ENCODE measurements around the gene PLCB1.
A peak's percentile ranks its signal among the peaks of the same experiment; 100 is the strongest.

Gene PLCB1

GRCh38 chr20:8675896-8676295 is 543.8 kb downstream of the PLCB1 start:
- TF ChIP-seq, protein P1, sequence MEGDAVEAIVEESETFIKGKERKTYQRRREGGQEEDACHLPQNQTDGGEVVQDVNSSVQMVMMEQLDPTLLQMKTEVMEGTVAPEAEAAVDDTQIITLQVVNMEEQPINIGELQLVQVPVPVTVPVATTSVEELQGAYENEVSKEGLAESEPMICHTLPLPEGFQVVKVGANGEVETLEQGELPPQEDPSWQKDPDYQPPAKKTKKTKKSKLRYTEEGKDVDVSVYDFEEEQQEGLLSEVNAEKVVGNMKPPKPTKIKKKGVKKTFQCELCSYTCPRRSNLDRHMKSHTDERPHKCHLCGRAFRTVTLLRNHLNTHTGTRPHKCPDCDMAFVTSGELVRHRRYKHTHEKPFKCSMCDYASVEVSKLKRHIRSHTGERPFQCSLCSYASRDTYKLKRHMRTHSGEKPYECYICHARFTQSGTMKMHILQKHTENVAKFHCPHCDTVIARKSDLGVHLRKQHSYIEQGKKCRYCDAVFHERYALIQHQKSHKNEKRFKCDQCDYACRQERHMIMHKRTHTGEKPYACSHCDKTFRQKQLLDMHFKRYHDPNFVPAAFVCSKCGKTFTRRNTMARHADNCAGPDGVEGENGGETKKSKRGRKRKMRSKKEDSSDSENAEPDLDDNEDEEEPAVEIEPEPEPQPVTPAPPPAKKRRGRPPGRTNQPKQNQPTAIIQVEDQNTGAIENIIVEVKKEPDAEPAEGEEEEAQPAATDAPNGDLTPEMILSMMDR (IDR thresholded peaks at IDR 0.05; ENCODE audit: low read depth, low read length), result no peak
- in situ Hi-C loops (cut with HindIII; ENCODE audit: low sequenced_read_pairs), result no loop called here
- no peak overlapping the region for H3K4me3 ChIP-seq (ENCODE audit: low read depth, low read length)
- DNase-seq (ENCODE audit: low read depth, low spot score), result no peak

- no peak overlapping the region for H3K4me3 ChIP-seq (ENCODE audit: low read depth, low read length)
- no peak for DNase-seq (ENCODE audit: low read depth, low spot score)
- in situ Hi-C loops (cut with HindIII; ENCODE audit: low sequenced_read_pairs), result no loop called here
- TF ChIP-seq, protein P1 (IDR thresholded peaks at IDR 0.05; ENCODE audit: low read depth, low read length), result no peak
Measured at GRCh38 chr20:8678098-8678776, 546.2 kb downstream of the PLCB1 start.

DNA sequence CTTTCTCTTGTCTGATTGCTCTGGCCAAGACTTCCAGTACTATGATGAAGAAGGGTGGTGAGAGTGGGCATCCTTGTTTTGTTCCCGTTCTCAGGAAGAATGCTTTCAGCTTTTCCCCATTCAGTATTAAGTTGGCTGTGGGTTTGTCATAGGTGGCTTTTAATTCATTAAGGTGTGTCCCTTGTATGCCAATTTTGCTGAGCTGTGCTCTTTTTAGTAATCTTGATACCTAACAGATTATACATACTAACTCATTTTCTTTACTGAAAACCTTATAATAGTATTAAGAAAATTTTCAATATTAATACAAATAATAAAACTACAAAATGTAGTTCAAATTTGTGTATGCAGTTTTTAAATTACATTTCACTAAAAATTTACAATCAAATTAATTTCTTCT is 557.3 kb downstream of the PLCB1 start:
- DNase-seq (ENCODE audit: low read depth, low spot score), result no peak
- in situ Hi-C loops (cut with HindIII; ENCODE audit: low sequenced_read_pairs), result no loop called here
- TF ChIP-seq, protein P1 (IDR thresholded peaks at IDR 0.05; ENCODE audit: low read depth, low read length), result no peak
- no peak overlapping the region for H3K4me3 ChIP-seq (ENCODE audit: low read depth, low read length)

DNA sequence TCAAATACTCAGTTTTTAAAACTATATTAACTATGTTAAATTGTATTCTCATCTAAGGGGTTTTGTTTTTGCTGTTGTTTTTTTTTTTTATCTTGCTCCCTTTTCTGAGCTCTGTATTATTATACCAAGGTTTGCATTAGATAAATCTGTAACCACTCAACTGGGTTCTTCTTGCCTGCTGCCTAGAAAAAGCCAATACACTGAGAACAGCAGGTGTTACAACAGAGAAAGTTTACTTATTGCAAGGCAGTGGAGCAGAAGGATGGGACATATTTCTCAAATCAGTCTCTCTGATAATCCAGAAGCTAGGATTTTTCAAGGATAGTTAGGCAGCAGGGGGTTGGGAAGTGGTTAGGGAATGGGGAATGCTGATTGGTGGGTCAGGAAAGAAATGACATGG is 558.0 kb downstream of the PLCB1 start:
- no peak overlapping the region for H3K4me3 ChIP-seq (ENCODE audit: low read depth, low read length)
- in situ Hi-C loops (cut with HindIII; ENCODE audit: low sequenced_read_pairs), result no loop called here
- DNase-seq (ENCODE audit: low read depth, low spot score), result no peak
- TF ChIP-seq, protein P1 (IDR thresholded peaks at IDR 0.05; ENCODE audit: low read depth, low read length), result no peak

DNA sequence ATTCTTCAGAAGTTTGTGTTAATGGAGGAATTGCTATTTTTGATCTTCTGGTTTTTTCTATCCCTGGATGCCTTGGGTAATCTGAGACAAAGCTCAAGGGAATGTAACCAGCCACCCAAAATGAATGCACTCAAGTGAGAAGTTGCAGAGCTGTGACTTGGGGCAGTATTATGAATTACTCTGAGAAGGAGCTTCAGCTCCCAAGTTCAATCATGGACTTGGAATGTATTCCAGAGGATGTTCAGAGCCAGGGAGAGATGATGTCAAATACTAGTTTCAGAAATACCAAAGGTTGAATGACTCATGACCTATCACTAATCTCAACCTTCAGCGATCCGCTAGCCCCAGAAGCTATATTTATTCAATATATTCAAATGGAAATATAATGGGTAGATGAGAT is 561.6 kb downstream of the PLCB1 start:
- TF ChIP-seq, protein P1 (IDR thresholded peaks at IDR 0.05; ENCODE audit: low read depth, low read length), result no peak
- in situ Hi-C loops (cut with HindIII; ENCODE audit: low sequenced_read_pairs), result no loop called here
- no peak overlapping the region for H3K4me3 ChIP-seq (ENCODE audit: low read depth, low read length)
- DNase-seq (ENCODE audit: low read depth, low spot score), result peak; percentile 30

- no peak for DNase-seq (ENCODE audit: low read depth, low spot score)
- in situ Hi-C loops (cut with HindIII; ENCODE audit: low sequenced_read_pairs), result no loop called here
- TF ChIP-seq, protein P1 (IDR thresholded peaks at IDR 0.05; ENCODE audit: low read depth, low read length), result no peak
- no peak overlapping the region for H3K4me3 ChIP-seq (ENCODE audit: low read depth, low read length)
Measured at GRCh38 chr20:8700756-8701155, 568.7 kb downstream of the PLCB1 start.

Data from astrocyte of the spinal cord (primary cell).